HG03103 (cell line): ENCODE results near the gene C16orf89.
A peak's percentile ranks its signal among the peaks of the same experiment; 100 is the strongest.
"Not testable (repeated sequence)": the region's sequence is repeated elsewhere in the genome, so short reads cannot be mapped to it uniquely, and the experiment has no call there.

Source experiments
- ATAC-seq: cut with Tn5 transposase; IDR thresholded peaks from one replicate; pipeline ENCODE4 v1.9.1; 2021; ENCODE audit warnings: low read depth; ENCODE audit not compliant: unreplicated experiment

C16orf89 gene, protein sequence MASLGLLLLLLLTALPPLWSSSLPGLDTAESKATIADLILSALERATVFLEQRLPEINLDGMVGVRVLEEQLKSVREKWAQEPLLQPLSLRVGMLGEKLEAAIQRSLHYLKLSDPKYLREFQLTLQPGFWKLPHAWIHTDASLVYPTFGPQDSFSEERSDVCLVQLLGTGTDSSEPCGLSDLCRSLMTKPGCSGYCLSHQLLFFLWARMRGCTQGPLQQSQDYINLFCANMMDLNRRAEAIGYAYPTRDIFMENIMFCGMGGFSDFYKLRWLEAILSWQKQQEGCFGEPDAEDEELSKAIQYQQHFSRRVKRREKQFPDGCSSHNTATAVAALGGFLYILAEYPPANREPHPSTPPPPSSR

DNA sequence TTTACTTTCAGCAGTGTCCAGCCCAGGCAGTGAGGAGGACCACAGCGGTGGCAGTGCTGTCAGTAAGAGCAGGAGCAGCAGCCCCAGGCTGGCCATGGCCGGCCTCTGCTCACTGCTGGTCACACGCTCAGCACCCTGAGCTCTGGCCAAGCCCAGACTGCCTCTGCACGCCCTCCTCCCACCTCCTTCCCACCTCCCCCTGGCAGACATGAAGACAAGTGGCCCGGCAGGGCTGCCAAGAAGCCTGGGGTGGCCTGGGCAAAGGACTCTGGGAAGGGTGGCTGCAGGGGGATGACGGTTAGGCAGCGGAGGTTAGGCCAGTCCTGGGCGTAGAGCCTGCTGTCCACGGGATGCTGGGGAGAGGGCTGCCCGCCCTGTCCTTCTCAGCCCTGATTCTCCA, at the start of gene C16orf89:
Gene C16orf89 (minus strand): TSS at position 144 of the 400 bp plus-strand sequence. CDS start 48 bp downstream, at position 96.
- no peak for ATAC-seq

DNA sequence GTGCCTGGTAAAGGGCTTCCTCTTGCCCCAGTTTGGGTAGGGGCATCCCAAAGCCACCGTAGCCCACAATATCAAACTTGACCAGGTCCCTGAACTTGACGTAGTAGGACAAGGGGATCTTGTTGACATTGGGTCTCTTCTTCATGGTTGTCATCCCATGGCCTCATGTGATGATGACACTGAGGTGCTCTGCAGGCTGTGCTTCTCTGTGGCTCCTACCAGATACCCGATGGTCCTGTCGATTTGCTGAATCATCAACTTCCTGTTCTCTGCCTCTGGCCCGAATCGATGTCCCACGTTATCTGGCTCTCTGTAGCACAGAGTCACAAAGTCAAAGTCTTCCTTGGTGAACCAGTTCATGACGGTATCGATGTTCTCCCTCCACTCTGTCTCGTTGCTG, 45.2 kb upstream of the C16orf89 start:
- ATAC-seq = not testable (repeated sequence)

DNA sequence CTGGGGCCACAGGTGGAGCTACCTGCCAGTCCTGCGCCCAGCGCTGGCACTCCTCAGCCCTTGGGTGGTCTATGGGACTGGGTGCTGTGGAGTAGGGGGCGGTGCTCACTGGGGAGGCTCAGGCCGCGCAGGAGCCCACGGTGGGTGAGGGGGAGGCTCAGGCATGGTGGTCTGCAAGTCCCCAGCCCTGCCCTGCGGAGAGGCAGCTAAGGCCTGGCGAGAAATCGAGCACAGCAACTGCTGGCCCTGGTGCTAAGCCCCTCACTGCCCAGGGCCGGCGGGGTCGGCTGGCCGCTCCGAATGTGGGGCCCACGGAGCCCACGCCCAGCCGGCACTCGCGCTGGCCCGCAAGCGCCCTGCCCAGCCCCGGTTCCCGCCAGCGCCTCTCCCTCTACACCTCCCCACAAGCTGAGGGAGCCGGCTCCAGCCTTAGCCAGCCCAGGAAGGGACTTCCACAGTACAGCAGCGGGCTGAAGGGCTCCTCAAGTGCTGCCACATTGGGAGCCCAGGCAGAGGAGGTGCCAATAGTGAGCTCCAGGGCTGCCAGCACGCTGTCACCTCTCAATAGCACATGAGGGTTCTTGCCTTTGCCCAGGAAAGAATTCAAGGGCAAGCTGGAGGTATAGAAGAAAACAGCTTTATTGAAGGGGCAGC, 42.9 kb upstream of the C16orf89 start:
- no peak for ATAC-seq

DNA sequence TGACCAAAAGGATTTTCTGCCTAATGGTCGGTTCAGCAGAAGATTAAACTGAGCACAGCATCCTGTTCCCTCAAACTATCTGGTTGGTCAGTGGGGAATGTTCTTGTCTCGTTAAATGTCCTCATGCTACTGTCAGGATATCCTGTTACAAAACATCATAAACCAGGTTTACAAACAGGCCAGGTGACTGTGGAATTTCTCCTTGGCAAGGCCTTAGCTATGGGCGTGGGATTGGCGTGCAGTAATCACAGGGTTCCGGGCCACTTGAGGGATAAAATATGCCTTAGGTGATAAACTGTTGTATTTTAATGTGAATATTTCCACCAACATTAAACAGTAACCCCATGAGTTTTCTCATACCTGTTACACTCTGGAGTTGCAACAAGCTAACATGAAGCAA, 39.3 kb upstream of the C16orf89 start:
- ATAC-seq = not testable (repeated sequence)

DNA sequence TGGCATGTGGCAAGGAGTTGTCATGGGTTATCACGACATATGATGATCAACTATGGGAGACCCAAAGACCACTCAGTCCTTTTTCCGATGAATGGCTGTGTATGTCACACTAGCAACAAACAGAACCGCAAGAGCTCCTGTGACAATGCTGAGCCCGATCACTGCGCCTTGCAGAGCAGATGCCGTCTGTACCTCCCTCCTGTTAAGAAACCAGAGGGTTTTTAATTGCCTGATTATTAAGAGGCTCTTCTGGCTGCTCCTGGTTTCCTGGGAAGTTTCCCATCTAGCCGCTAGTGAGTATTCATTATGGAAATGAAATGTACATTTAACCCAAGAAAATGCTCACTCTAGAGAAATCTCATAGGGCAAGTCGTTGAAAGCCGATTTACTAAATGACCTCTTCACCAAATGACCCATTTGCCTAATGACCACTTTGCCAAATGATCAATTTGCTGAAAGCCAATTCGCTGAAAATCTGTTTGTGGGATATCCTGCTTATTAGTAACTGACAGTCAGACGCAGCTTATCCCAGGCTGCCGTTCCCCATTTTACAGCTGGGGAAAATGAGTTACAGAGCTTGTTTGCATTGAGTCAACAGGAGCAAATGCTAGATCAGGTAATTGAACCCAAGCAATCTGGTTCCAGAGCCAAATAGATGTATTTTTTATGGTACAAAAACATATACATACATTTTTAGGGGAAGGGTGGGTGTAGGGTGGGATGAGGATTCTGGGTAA, 37.7 kb upstream of the C16orf89 start:
- ATAC-seq = not testable (repeated sequence)

DNA sequence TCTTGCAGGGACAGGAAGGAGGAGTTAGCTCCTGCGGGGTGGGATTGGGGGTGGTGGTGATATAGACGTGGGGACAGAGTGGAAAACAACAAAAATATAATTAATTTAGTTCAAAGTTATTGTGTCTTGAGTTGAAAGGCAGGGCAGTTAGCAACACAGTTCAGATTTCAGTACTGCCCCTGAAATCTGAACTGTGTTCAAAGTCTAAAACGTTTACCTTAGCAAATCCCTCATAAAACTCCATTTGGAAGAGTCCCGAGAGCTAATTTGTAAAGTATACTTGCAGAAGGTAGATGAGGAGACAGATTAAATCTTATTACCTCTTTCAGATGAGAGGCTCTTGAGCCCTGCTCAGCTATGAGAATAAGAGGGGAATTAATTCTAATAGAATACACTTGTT, 33.4 kb upstream of the C16orf89 start:
- ATAC-seq = not testable (repeated sequence)

DNA sequence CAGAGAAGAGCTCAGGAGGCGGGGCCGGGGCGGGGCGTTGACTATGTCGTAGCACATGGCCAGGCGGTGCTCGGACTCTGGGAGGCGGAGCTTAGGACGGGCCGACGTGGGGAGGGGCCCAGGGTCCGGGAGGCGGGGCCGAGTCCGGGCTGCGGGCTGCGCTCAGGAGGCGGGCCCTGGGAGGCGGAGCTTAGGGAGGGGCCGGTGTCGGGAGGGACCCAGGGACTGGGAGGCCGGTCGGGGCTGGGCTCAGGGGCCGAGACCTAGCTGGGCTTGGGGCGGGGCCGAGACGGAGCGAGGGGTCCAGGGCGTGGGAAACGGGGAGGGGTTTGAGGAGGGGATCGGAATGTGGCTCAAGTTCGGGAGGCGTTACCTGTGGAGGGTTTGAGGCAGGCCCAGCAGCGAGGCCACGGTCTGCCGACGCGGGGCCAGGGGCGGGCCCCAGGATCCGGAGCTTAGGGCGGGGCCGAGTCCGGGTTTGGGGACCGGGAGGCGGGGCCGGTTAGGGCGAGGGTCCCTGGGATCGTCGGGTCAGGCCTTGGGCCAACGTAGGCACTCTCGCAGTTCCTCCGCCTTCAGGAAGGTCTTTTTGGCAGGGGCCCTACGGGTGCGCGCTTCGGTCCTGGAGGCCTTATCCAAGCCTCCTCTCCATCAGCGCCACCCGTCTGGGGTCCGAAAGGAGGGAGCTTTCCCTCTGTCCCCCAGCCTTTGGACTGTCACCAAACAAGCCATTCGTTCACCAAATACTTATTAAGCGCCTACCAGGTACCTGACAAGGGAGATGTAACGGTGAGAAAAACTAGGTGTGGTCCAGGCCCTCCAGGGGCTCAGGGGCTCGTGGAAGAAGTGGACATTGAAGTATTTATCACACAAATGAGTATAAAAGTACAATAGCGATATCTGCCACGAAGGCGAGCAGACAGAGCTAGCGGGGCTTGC, 32.7 kb upstream of the C16orf89 start:
- ATAC-seq = peak; percentile 77

DNA sequence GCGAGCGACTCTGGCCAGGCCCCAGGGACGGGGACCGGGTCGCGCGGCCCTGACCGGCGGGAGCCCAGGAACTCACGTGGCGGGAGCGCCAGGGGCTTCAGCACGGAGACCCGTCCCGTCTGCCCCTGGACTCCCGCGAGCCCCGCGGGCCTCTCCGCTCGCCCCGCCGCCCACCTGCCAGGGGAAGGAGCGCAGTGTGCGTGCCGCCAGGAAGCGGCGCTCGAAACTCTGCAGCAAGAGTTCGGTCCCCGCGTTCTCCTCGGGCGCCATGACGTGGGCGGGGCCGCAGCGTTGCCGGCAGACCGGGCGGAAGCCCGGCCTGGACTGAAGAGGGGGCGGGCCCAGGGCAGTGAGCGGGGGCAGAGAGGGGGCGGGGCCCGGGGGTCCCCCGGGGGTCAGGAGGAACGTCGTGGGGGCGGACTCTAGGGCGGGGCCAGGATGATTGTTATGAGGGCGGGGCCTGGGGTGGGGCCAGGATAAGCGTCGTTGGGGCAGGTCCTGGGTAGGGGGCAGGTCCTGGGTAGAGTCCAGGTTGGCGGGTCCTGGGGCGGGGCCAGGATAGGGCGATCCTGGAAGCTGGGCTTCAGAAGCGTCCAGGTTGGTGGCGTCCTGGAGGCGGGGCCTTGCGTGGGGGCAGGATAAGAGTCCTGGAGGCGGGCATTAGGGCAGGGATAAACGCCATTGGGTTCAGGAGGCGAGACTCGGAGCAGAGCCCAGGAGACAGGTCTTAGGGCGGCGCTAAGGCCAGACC, 31.9 kb upstream of the C16orf89 start, which contains the start of gene EEF2KMT:
Gene EEF2KMT (minus strand): TSS at position 326 of the 751 bp plus-strand sequence. CDS start 56 bp downstream, at position 270.
- ATAC-seq = peak; percentile 94

DNA sequence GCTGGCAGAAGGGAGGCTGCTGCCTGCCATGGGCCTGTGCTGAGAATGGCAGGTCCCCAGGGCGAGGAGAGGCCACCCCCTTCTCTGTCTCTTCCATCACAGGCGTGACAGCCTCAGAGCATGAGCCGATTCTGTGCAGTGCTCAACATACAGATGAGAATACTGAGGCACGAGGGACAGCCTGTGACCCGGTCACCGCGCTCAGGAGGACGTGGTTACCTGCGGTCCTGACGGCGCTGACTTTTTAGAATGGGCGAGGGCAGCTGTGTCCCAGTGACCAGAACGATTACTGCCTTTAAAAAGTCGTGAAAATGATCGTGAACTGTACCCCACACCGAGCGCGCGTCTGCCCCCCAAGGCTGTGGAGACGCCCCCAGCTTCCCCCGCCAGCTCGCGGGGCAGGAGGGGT, 31.3 kb upstream of the C16orf89 start:
- ATAC-seq = not testable (repeated sequence)

DNA sequence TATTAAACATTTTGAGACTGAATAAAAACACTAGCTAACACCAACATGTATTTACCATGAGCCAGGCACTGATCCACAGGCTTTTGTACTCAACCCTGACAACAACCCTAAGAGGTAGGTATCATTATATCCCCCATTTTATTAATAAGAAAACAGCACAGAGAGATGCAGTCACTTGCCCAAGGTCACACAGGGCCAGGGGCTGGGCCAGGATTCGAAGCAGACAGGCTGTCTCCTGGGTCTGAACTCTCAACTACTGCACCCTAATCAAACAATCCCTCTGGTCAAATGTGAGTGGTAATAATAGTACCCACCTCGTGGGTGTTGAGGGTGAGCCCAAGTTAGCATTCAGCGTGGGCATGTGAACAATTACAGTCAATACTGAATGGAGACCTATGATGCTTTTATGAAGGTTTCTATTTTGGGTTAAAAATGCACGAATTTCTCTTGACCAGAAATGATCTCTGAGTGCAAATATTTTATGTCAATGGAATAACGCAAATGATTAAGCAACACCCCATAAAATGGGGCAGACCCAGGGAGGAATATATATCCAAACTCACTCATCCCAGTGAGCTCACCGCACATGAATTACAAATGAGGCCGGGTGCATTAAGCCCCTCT, 30.8 kb upstream of the C16orf89 start:
- ATAC-seq = not testable (repeated sequence)

DNA sequence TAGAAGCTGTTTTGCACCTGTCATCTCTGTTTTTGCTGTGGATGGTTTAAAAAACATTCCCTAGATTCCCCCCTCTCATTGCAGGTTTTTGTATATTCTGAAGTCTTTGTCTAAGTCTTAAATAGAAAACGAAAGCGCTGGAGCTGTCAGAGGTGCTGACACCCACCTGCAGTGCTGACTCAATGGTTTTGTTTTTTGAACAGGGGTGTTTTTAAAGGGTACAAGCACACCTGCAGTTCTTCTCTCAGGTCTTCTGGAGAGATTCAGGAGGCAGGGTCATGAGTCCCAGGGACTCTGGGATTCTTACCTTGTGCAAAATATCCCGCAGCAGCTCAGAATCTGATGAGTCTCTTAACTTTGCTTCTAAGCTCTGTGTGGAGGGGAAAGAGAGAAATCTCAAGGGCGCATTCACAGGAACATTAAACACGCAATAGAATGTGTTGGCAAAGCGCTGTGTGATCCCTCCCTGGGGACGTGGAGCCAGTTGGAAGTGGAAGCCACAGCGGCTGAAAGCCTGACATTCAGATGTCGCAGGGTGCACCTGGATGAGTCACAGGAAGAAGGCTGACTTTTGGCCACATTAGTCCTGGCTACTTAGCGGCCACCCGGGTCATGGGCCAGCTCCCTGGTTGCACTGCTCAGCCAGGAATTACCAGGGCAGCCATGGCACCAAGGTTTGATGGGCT, 29.5 kb upstream of the C16orf89 start:
- ATAC-seq = not testable (repeated sequence)

DNA sequence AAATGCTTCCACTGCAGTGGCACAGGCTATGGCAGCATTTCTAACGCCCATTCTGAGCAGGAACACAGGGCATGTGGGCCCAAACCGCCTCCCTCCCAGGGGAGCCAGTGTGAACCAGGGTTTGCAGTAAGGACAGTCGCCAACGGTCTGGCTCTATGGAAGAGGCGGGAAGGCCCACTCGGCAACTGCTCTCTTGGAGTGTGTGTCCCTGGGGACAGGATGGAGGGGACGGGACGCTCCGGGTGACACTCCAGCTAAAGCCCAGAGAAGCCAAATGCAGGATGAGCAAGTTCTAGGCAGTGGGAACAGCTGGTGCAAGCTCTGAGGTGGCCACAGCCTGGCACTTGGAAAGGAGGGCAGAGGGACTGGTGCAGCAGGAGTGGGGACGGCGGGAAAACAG, 28.0 kb upstream of the C16orf89 start:
- not testable (repeated sequence) for ATAC-seq

DNA sequence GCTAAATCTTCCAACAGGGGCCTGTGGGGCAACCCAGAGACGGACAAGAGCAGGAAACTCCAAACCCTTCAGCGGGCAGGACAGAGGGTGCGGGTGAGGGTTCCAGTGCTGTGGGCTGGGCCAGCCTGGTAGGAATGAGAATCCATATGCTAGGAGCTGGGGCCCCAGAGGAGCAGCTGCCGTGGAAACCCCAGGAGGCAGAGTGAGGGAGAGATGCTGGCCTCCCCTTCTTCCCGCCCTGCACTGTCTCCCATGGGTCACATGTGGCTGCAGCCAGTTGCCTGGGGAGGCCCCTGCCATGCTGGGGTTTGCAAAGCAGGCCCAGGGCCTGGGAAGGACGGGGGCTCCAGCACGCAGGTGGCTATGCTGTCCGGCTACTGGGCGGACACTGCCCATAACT, 27.3 kb upstream of the C16orf89 start:
- ATAC-seq = not testable (repeated sequence)

DNA sequence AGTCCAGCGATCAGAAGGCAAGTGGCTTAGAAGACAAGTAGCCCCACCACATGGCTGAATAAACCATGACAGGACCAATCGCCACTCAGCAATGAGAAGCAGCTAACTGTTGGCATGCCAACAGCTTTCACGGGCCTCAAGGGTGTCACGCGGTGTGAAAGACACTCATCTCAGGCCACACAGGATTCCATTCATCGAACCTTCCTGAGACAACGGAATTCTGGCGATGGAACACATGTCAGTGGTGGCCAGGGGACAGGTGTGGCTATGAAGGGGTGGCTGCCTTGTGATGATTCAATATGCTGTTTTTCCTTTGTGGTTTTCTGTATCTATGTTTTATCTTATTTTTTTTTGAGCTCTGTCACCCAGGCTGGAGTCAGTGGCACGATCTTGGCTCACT, 24.8 kb upstream of the C16orf89 start:
- ATAC-seq = not testable (repeated sequence)

DNA sequence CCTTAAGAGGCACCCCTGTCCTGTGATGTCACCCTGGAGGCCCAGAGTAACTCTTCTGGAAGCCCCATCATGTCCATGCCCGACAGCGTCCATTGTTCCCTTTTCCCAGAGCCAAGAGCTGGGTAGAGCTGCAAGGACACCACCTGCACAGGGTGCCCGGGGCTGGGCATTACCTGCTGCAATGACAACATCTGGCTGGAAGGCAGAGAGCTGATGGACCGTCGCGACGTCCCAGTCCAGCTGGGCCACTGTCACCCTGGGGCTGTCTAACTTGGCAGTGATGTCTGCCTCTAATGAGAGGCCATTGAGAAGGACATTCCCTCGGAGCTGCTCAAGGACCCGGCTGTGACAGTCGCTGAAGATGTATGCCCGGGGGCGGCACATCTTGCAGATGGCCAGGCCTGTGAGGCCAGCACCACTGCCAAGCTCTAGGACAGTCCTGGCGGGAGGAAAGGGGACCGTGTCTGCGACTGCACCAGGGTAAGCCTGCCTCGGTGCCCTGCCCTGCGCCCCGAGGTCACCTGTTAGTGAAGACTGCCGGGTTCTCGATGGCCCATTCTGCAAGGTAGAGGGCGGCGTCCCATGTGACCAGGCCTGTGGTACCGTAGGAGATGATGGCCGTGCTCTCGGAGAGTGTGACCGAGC, 24.3 kb upstream of the C16orf89 start:
- not testable (repeated sequence) for ATAC-seq

DNA sequence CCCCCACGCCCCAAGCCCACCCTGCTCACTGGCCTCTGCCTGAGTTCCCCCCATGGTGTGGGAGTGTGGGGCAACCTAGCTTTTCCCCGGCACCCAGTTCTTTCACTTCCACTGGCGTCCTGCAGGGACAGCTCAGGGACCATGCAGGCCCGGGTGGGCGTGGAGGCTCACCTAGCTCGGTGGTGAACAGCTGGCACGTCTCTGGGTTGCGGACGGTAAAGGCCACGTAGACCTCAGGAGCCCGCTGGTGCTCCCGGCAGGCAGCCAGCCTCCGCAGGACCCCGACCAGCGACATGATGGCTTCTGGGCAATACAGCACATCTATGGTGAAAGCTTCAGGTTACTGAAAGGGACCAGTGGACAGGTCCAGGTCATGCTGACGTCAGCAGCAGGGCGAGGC, 23.2 kb upstream of the C16orf89 start:
- ATAC-seq = not testable (repeated sequence)

DNA sequence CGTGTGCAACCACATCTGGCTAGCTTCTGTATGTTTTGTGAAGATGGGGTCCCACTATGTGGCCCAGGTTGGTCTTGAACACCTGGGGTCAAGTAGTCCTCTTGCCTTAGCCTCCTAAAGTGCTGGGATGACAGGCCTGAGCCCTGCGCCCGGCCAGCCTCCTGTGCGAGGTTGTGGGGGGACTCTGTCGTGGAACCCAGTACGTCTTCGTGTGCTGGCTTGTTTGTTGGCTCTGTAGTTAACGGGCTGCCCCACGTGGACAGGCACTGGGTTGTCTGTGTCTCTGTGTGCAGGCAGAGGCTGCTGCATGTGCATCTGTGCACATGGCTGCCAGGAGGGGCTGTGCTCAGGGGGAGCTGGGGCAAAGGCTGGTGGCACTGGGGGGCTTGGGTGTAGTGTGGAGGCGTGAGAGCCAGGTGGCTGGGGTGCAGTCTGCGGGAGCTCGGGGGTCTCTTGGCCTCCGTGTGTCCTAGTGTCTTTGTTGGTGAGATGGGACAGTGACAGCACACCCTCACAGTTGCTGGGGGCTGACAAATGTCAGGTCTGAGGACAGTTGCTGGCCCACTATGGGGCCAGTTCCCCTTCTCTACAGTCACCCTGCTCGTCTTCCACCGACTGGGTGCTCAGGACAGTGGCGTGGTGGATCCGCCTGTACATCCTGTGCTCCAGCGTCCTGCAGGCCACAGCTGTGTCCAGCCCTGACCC, 22.5 kb upstream of the C16orf89 start:
- ATAC-seq = not testable (repeated sequence)
